ENCODE results near the gene KCNK6. TPM values are rescaled to one million over a fixed set of nuclear protein-coding genes. Genes with fewer than 3 reads are reported as not detected.

KCNK6 gene
- total RNA-seq, 1 donor from 2014 or later = 0.43 TPM

DNA sequence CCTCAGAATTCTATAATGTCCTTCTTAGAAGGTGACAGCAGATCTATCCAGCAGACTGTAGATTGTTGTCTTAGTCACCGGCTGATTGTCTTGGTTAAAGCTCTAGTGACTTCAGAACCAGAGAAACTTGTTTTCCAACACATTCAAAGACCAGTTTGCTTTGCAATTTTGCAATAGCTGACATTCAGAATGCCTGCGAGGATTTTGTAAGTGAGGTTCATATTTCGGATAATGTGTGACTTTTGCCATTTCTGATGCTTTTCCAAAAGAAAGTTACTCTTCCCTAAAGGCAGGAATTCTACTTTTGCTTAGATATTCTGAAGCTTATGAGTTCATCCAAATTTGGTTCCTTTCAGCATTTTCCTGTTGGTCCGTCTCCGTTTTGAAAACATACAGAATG lies 42.1 kb upstream of the KCNK6 start:
- no peak overlapping the region for H3K4me3 Mint-ChIP-seq (ENCODE audit: low read depth)
- H3K4me1 Mint-ChIP-seq (ENCODE audit: low read depth) = peaks cover 41% of the 10 kb centered on the region
- H3K36me3 Mint-ChIP-seq (ENCODE audit: insufficient read depth) = peaks cover 12% of the 10 kb centered on the region
- TF ChIP-seq, protein P1, sequence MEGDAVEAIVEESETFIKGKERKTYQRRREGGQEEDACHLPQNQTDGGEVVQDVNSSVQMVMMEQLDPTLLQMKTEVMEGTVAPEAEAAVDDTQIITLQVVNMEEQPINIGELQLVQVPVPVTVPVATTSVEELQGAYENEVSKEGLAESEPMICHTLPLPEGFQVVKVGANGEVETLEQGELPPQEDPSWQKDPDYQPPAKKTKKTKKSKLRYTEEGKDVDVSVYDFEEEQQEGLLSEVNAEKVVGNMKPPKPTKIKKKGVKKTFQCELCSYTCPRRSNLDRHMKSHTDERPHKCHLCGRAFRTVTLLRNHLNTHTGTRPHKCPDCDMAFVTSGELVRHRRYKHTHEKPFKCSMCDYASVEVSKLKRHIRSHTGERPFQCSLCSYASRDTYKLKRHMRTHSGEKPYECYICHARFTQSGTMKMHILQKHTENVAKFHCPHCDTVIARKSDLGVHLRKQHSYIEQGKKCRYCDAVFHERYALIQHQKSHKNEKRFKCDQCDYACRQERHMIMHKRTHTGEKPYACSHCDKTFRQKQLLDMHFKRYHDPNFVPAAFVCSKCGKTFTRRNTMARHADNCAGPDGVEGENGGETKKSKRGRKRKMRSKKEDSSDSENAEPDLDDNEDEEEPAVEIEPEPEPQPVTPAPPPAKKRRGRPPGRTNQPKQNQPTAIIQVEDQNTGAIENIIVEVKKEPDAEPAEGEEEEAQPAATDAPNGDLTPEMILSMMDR (IDR thresholded peaks at IDR 0.05; ENCODE audit: unreplicated experiment) = no peak
- no peak for DNase-seq (ENCODE audit: low spot score, unreplicated experiment)
- peak overlapping the region; percentile 94 for H3K27ac Mint-ChIP-seq
- no peaks in the 10 kb centered on the region for H3K27me3 Mint-ChIP-seq
- no peaks in the 10 kb centered on the region for H3K9me3 Mint-ChIP-seq (ENCODE audit: low read depth)

DNA sequence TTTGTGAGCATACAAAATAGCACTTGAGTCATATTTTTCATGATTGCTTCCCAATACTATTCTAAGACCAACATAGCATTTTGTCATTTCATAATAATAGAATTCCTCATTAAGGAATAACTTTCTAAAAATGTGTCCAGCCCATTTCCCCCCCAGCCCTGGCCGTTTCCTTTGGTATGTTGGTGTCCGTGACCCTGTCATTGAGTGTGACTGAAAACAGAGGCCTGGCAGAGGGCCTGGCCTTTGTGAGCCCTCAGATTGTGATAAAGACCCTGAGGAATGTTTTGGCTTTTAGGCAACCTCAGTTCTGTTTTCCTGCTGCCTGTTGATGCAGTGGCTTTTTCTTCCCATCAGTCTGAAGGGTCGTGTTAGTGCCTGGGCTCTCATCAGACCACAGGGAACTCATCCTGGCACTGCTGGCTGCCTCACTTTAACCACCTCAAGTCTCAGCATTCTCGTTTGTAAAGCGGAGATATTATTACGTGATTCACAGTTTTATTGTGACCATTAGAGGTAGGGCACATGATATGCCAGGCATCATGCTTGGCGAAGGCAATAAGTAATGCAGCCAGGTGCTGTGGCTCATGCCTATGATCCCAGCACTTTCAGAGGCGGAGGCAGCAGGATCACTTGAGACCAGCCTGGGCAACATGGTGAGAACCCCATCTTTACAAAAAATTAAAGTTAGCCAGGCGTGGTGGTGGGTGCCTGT lies 41.5 kb upstream of the KCNK6 start:
- TF ChIP-seq, protein P1 (IDR thresholded peaks at IDR 0.05; ENCODE audit: unreplicated experiment) = no peak
- H3K9me3 Mint-ChIP-seq (ENCODE audit: low read depth) = no peaks in the 10 kb centered on the region
- H3K4me1 Mint-ChIP-seq (ENCODE audit: low read depth) = peaks cover 41% of the 10 kb centered on the region
- peak overlapping the region; percentile 94 for H3K27ac Mint-ChIP-seq
- no peak for DNase-seq (ENCODE audit: low spot score, unreplicated experiment)
- no peaks in the 10 kb centered on the region for H3K27me3 Mint-ChIP-seq
- peaks cover 12% of the 10 kb centered on the region for H3K36me3 Mint-ChIP-seq (ENCODE audit: insufficient read depth)
- no peak overlapping the region for H3K4me3 Mint-ChIP-seq (ENCODE audit: low read depth)

DNA sequence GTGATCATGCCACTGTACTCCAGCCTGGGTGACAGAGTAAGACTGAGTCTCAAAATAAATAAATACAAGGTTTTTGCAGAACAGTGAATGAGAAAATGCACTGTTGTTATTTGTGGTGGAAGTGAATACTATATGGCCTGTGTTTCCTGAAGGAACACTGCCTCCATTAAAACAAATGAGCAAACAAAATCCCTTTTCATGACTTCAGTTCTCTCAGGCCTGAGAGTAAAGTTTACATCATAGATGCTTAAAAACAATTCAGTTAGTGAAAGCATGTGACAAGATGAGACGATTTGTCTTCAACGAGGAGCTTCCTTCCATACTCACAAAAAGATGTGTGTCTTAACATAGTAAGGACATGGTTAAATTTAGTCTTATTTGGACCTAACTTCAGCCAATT lies 40.9 kb upstream of the KCNK6 start:
- Mint-ChIP-seq H3K27me3 (no peaks in the 10 kb centered on the region), H3K4me1 (ENCODE audit: low read depth) (peaks cover 35% of the 10 kb centered on the region), H3K9me3 (ENCODE audit: low read depth) (no peaks in the 10 kb centered on the region), H3K27ac (peak overlapping the region; percentile 69), H3K36me3 (ENCODE audit: insufficient read depth) (peaks cover 10% of the 10 kb centered on the region), H3K4me3 (ENCODE audit: low read depth) (no peak overlapping the region)
- TF ChIP-seq, protein P1 (IDR thresholded peaks at IDR 0.05; ENCODE audit: unreplicated experiment) = no peak
- no peak for DNase-seq (ENCODE audit: low spot score, unreplicated experiment)

DNA sequence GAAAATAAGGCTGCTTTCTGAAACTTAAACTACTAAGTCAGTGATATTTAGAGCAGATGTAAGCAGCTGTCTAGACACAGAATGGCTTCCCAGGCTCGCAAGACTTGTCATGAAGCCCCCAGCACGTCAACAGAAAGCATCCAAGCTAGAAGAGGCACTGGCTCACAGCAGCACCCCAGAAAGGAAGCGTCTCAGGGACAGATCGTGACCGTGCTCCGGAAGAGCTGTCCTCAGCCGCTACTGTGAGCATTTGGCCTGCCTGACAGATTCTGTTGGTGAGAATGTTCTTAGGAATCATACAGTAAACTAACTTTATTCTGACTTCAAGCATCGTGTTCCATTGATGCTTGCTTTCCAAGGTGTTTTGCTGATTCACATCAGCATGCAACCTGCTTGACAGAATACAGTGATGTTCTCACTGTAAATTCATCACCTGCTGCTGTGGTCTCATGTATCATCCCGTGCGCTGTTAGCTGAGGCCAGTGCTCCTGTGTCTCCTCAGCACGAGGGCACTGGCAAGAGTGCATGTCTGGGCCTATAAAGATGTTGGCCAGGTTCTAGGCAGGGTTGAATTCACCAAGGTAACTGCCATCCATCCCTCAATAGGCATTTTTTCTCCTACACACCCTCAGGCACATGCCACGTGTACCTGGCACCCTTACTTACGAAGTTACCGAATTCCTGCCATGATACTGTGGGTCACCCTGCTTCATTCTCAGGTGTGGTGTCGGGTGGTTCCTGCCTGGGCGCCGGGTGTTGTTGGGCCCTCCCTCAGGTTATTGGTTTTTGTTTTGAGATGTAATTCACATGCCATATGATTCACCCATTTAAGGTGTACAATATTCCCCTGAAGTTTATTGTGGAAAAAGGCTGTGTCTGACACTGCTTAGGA lies 39.4 kb upstream of the KCNK6 start:
- Mint-ChIP-seq H3K4me3 (ENCODE audit: low read depth) (no peak overlapping the region), H3K27ac (peak overlapping the region; percentile 81)

More for the DNA sequence above, 39.4 kb upstream of the KCNK6 start:
- Mint-ChIP-seq H3K27me3 (no peaks in the 10 kb centered on the region), H3K36me3 (ENCODE audit: insufficient read depth) (peaks cover 11% of the 10 kb centered on the region), H3K4me1 (ENCODE audit: low read depth) (peaks cover 33% of the 10 kb centered on the region), H3K9me3 (ENCODE audit: low read depth) (no peaks in the 10 kb centered on the region)
- DNase-seq (ENCODE audit: low spot score, unreplicated experiment) = no peak
- TF ChIP-seq, protein P1 (IDR thresholded peaks at IDR 0.05; ENCODE audit: unreplicated experiment) = no peak

Data from progenitor cell of endocrine pancreas (in vitro differentiated cells).